WTC11 (cell line): ENCODE results near the gene ROBO1.

Source experiments
- ATF1 ChIP-seq: sonication (generic); formaldehyde crosslinking; IDR thresholded peaks from 2 replicates; pipeline ENCODE4 v1.8.1; 2023; ENCODE audit warnings: mild to moderate bottlenecking, moderate library complexity, missing genetic modification reagents
- ATF3 ChIP-seq: sonication (generic); formaldehyde crosslinking; conservative IDR thresholded peaks from 2 replicates; pipeline ENCODE4 v1.8.1; 2022; ENCODE audit warnings: mild to moderate bottlenecking, missing genetic modification reagents
- CREM ChIP-seq: sonication (generic); formaldehyde crosslinking; IDR thresholded peaks from 2 replicates; pipeline ENCODE4 v1.8.1; 2022; ENCODE audit warnings: mild to moderate bottlenecking, missing genetic modification reagents, moderate library complexity
- CTCF ChIP-seq: fragments of 200-600 bp; IDR thresholded peaks from 2 replicates; pipeline ENCODE4 v1.8.0; 2022; ENCODE audit warnings: antibody characterized with exemption
- E2F4 ChIP-seq: sonication (generic); formaldehyde crosslinking; IDR thresholded peaks from 2 replicates; pipeline ENCODE4 v1.8.1; 2022; ENCODE audit warnings: low read depth, mild to moderate bottlenecking, moderate library complexity, missing genetic modification reagents, borderline replicate concordance
- ESRRA ChIP-seq: sonication (generic); formaldehyde crosslinking; IDR thresholded peaks from 2 replicates; pipeline ENCODE4 v1.8.1; 2022; ENCODE audit warnings: mild to moderate bottlenecking, missing genetic modification reagents, borderline replicate concordance
- FOXP1 ChIP-seq: sonication (generic); formaldehyde crosslinking; IDR thresholded peaks from 2 replicates; pipeline ENCODE4 v1.8.0; 2022; ENCODE audit warnings: missing genetic modification reagents, mild to moderate bottlenecking, moderate library complexity, borderline replicate concordance
- JAZF1 ChIP-seq: fragments of 250-450 bp; sonication (Bioruptor Pico); IDR thresholded peaks from 2 replicates; pipeline ENCODE4 v1.9.0; 2021; ENCODE audit warnings: moderate library complexity, mild to moderate bottlenecking, inconsistent platforms
- MAX ChIP-seq: sonication (generic); formaldehyde crosslinking; IDR thresholded peaks from 2 replicates; pipeline ENCODE4 v1.8.0; 2022; ENCODE audit warnings: mild to moderate bottlenecking, missing genetic modification reagents
- TEAD1 ChIP-seq: sonication (generic); formaldehyde crosslinking; IDR thresholded peaks from 2 replicates; pipeline ENCODE4 v1.8.0; 2022; ENCODE audit warnings: mild to moderate bottlenecking, missing genetic modification reagents
- USF1 ChIP-seq: sonication (generic); formaldehyde crosslinking; IDR thresholded peaks from 2 replicates; pipeline ENCODE4 v1.8.0; 2022; ENCODE audit warnings: mild to moderate bottlenecking, missing genetic modification reagents
- TF ChIP-seq, protein P1 (sequence below): sonication (generic); formaldehyde crosslinking; IDR thresholded peaks from 2 replicates; pipeline ENCODE4 v1.8.1; 2022; ENCODE audit warnings: mild to moderate bottlenecking, moderate library complexity, missing genetic modification reagents
- TF ChIP-seq, protein P2 (sequence below): sonication (generic); formaldehyde crosslinking; IDR thresholded peaks from 2 replicates; pipeline ENCODE4 v1.8.1; 2022; ENCODE audit warnings: missing genetic modification reagents, borderline replicate concordance
- TF ChIP-seq, protein P3 (sequence below): sonication (generic); formaldehyde crosslinking; IDR thresholded peaks from 2 replicates; pipeline ENCODE4 v1.8.0; 2022; ENCODE audit warnings: missing genetic modification reagents

GRCh38 chr3:78882251-78882650, 885.5 kb downstream of the ROBO1 start:
- no peak for TF ChIP-seq USF1 (CRISPR knock-in tag)
- TF ChIP-seq, protein P1, sequence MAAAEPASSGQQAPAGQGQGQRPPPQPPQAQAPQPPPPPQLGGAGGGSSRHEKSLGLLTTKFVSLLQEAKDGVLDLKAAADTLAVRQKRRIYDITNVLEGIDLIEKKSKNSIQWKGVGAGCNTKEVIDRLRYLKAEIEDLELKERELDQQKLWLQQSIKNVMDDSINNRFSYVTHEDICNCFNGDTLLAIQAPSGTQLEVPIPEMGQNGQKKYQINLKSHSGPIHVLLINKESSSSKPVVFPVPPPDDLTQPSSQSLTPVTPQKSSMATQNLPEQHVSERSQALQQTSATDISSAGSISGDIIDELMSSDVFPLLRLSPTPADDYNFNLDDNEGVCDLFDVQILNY (CRISPR knock-in tag) = no peak
- no peak for TF ChIP-seq FOXP1 (CRISPR knock-in tag)
- no peak for TF ChIP-seq ESRRA (CRISPR knock-in tag)
- TF ChIP-seq, protein P2, sequence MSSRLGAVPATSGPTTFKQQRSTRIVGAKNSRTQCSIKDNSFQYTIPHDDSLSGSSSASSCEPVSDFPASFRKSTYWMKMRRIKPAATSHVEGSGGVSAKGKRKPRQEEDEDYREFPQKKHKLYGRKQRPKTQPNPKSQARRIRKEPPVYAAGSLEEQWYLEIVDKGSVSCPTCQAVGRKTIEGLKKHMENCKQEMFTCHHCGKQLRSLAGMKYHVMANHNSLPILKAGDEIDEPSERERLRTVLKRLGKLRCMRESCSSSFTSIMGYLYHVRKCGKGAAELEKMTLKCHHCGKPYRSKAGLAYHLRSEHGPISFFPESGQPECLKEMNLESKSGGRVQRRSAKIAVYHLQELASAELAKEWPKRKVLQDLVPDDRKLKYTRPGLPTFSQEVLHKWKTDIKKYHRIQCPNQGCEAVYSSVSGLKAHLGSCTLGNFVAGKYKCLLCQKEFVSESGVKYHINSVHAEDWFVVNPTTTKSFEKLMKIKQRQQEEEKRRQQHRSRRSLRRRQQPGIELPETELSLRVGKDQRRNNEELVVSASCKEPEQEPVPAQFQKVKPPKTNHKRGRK (CRISPR knock-in tag) = no peak
- no peak for TF ChIP-seq CTCF
- no peak for TF ChIP-seq CREM
- no peak for TF ChIP-seq ATF3 (CRISPR knock-in tag)
- no peak for TF ChIP-seq MAX (CRISPR knock-in tag)
- TF ChIP-seq TEAD1 = no peak
- TF ChIP-seq JAZF1 (CRISPR knock-in tag) = no peak
- TF ChIP-seq ATF1 (CRISPR knock-in tag) = no peak
- no peak for TF ChIP-seq E2F4 (CRISPR knock-in tag)
- TF ChIP-seq, protein P3, sequence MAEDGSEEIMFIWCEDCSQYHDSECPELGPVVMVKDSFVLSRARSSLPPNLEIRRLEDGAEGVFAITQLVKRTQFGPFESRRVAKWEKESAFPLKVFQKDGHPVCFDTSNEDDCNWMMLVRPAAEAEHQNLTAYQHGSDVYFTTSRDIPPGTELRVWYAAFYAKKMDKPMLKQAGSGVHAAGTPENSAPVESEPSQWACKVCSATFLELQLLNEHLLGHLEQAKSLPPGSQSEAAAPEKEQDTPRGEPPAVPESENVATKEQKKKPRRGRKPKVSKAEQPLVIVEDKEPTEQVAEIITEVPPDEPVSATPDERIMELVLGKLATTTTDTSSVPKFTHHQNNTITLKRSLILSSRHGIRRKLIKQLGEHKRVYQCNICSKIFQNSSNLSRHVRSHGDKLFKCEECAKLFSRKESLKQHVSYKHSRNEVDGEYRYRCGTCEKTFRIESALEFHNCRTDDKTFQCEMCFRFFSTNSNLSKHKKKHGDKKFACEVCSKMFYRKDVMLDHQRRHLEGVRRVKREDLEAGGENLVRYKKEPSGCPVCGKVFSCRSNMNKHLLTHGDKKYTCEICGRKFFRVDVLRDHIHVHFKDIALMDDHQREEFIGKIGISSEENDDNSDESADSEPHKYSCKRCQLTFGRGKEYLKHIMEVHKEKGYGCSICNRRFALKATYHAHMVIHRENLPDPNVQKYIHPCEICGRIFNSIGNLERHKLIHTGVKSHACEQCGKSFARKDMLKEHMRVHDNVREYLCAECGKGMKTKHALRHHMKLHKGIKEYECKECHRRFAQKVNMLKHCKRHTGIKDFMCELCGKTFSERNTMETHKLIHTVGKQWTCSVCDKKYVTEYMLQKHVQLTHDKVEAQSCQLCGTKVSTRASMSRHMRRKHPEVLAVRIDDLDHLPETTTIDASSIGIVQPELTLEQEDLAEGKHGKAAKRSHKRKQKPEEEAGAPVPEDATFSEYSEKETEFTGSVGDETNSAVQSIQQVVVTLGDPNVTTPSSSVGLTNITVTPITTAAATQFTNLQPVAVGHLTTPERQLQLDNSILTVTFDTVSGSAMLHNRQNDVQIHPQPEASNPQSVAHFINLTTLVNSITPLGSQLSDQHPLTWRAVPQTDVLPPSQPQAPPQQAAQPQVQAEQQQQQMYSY (CRISPR knock-in tag) = no peak
